HT-29 (cell line): ENCODE data around the gene OSBPL5. TPM values are rescaled to one million over a fixed set of nuclear protein-coding genes. Genes with fewer than 3 reads are reported as not detected.
"Not testable (repeated sequence)": the region's sequence is repeated elsewhere in the genome, so short reads cannot be mapped to it uniquely, and the experiment has no call there.

Source experiments
- DNase-seq: peaks from one replicate; pipeline ENCODE4 v3.0.0-alpha.2; 2015; ENCODE audit warnings: low spot score
- total RNA-seq: library from RNA; depleted of rRNA; stranded (reverse); fragments of >200 nt; shearing (Covaris generic); gene quantifications from 2 replicates; pipeline ENCODE4 v1.2.3, GENCODE V29; 2014

OSBPL5 gene
- total RNA-seq, 1 experiment from 2014 or later, result 93.1 TPM

DNA sequence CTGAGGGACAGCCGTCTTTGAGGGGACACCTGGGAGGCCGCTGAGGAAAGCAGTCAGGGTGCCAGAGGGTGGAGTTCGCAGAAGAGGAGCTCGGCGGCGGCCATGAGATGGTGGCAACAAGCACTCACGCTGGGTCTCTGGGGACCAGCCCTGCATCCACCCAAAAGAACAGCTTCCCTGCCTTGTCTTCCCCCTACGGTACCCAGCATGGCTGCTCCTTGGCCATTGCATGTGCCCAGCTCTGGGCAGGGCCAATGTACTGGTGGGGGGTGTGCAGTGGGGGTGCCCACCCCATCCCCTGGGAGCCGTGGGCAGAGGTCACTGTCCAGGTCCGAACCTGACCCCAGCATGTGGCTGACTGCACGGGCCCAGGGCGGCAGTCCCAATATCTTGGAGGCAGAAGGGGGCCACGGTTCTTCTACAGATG lies 42.3 kb downstream of the OSBPL5 start:
- DNase-seq, result no peak

DNA sequence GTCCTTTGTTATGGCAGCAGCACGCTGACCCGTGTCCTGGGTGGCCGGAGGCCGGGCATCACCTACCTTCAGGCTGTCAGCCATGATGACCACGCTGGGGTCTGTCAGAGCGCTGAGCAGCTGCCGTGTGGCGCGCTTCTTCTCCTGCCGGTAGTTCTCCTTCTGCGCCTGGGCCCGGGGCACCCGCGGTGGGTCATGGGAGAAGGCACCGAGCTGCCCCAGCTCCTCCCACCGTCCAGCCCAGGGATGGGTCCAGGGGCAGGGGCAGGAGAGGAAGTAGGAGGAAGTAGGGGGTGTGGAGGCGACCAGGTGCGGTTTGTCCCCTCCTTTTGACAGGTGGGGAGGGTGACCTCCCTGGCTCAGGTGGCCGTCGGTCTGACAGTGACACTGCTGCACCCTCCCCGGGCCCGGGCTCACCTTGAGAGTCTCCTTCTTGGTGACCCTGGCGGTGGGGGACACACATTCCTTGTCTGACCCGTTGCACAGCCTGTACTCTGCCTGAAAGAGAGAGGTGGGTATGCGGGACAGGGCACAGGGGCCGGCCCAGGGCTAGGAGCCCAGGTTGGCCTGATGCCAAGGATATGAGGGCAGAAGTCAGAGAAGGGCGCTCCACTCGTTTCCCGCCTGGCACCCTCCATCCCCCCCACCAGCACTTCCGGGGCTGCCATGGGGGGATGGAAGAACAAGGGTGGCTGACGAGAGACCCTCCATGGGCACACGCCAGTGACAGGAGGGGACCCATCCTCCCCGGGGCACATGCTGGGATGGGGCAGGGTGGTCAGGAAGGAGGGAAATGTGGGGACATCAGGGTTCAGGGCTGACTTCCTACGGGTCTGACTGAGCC lies 43.0 kb downstream of the OSBPL5 start:
- DNase-seq, result no peak

DNA sequence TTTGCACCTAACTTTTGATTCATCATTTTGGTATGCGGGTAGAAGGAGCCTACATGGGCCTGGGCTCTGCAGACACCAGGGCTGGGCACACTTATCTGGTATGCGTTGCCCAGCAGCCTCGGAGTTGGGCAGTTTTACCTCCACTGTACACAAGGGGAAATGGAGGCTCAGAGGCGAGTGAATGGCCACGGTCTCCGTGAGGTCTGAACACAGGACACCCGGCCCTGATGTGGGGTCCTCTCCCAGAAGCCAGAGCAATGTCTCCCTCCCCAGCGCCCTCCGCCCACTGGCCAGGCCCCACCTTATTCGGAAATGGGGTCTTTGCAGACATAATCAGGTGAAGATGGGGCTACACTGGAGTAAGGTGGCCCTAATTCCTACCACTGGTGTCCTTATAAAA lies 43.7 kb downstream of the OSBPL5 start:
- no peak for DNase-seq

DNA sequence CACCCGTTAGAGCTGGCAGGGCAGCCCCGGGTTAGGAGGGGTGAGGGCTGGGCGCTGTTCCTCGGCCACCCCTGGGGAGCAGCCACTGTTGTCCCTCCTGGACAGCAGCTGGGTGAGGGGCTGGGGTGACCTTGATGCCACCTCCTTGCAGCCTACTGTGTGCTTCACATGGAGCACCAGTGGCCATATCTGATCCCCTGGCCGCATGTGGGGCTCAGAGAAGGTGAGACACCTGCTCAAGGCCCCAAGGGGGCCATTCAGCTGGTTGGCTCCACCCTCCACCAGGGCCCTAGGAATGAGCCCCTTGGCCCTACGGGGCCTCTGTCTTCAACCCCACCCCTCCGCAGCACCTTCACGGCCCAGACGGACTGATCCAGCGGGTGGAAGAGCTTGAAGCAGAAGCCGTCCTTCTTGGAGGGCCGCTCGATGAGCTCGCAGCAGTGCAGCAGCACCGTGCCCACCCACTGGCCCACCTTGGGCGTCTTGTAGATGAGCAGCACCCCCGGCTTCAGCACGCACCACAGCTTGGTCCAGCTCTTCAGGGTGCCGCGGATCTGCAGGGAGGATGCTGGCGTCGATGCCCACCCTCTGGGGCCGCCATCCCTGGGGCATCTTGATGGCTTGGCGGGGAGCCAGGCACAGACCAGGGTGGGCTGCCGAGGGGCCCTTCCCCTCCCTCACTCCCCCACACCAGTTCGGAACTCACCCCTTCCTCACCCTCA lies 44.9 kb downstream of the OSBPL5 start:
- DNase-seq, result no peak

DNA sequence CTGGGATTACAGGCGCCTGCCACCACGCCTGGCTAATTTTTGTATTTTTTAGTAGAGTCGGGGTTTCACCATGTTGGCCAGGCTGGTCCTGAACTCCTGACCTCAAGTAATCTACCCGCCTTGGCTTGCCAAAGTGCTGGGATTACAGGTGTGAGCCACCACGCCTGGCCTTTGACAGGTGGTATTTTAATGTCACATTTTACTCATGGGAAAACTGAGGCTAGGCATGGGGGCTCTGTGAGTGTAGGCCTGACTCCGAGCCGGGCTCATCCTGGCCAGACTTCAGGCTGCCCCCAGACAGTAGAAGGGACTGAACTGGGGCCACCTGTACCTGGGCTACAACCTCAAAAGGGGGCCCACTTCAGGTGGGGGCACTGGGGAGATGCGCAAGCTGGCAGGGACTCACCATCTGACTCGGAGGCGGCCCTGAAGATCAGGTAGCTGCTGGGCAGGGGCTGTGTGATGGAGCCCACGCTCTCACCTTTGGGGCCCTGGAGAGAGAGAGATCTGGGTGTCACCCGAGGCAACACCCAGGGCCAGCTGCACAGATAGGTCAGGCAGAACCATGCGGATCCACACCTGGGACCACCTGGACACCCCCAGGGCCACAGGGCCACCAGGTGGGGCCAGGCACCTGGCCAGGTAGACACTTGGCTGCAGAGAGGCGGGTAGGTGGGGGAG lies 45.8 kb downstream of the OSBPL5 start:
- DNase-seq, result no peak

DNA sequence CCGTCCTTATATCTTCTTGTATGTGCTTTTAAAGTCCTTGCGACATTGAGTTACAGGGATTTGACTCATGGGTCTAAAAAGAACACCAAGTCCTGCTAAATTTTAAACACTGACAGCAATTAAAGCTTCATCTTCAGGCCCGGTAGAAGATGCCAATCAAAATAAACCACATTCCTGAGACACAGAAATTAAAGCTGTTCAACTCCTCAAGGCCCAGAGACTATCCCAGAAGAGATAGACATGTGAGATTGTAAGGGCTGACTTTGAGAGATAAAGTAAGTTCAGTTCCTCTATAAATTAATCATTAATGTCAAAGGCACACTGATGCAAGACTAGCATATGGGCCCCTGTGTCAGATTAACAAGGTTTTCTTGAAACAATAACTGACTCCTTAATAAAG lies 49.8 kb downstream of the OSBPL5 start:
- DNase-seq, result no peak

DNA sequence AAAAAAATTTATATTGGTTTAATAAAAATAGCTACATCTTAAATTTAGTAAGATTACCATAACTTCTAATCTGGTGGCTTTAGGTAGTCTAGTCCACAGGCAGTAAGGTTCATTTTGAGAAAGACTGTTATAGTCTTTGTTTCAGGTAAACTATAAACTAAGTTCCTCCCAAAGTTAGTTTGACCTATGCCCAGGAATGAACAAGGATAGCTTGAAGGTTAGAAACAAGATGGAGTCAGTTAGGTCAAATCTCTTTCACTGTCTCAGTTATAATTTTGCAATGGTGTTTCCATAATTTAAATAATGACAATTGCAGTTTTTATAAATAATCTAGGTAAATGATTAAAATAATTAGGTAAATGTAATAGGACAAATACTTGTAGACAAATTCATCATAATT lies 51.4 kb downstream of the OSBPL5 start:
- not testable (repeated sequence) for DNase-seq

DNA sequence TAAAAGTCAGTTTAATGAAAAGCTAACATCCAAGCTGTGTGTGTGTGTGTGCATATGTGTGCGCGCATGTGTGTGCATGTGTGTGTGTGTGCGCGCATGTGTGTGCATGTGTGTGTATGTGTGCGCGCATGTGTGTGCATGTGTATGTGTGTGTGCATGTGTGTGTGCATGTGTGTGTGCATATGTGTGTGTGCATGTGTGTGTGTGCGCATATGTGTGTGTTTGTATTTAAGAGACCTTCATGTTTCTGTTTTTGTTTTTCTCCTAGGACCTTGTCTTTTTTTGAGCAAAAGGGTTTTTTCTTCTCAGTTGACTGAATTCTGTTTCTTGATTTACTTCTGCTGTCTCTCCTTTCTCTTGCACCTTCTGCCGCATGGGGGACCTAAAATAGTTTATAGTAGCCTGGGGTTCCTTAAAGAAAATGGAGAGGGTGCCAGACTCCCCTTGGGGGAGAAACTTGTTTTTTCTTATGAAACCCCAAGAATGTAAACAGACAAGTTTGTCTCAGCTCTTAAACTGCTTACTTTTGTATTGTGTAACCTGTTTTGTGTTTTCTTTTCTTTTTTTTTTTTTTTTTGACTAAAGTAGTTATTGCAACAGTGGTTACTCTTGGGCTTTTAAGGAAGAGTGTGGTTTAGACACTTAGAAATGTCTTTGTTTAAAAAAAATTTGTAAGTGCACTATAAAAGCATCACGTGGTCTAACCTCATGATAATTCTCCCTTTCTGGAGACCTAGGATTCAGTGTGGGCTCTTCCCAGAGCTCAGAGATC lies 53.0 kb downstream of the OSBPL5 start:
- no peak for DNase-seq

DNA sequence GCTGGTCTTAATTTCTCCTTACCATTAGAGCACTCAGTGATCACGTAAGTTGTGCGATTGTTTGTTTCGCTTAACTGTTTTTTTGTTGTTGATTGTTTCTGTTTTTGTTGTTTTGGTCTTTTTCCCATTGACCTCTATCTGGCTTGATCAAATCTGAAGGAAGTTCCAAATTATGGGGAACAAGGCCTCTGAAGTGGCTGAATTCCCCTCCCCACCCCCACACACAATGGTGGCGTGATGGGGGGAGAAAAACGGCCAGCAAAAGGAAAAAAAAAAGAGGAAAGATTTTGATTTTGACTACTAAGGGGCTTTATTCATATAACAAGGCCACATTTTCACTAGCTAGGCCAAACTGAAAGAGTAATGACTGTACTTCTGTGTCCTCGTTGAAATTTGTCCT lies 53.6 kb downstream of the OSBPL5 start:
- DNase-seq, result no peak

DNA sequence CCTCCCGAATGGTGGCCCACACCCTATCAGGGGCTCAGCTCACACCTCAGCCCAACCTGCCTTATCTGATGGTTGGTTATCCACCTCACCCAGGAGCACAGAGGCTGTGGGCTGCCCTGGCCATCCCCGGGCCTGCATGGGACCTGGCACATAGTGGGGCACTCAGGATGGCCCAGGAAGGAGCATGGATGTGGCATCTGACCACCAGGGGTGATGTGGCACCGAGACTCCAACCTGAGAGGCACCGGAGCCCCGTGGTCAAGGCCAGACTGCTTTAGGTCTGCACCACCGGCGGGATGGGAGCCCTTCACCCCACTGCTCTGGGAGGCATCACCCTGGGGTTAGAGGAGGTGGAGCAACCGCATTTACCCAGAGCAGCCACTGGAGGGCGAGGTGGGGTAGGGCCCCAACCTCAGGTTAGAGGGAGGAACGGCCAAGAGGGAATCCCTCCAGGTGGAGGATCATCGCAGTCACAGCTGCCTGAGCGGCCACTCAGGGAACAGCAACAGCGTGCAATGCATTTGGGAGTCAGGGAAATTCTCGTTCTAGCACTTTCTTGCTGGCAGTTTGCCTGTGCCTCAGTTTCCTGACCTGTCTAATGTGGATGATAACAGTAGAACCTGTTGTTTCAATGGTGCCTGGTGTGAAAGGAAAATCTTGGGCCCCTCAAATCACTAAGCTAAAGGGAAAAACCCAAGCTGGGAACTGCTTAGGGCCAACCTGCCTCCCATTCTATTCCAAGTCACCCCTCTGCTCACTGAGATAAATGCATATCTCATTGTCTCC lies 55.0 kb downstream of the OSBPL5 start:
- peak; percentile 83 for DNase-seq

DNA sequence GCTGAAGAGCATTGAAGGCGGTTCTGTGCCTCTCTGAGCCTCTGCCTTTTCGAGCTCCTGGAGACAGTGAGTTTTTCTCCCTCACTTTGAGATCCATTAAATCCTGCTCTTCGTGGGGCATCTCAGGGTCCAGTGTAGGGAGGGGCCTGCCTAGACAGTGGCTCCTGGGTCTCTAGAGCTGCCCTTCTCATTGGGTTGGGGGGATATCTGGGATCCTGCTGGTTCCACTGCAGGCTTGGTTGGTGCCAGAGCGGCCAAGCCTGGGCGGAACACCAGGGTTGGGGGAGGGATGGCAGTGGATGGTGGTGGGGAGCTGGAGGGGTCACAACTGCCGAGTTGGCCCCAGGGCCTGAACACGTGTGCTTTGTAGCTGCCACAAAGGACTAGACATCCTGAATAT lies 55.7 kb downstream of the OSBPL5 start:
- no peak for DNase-seq

DNA sequence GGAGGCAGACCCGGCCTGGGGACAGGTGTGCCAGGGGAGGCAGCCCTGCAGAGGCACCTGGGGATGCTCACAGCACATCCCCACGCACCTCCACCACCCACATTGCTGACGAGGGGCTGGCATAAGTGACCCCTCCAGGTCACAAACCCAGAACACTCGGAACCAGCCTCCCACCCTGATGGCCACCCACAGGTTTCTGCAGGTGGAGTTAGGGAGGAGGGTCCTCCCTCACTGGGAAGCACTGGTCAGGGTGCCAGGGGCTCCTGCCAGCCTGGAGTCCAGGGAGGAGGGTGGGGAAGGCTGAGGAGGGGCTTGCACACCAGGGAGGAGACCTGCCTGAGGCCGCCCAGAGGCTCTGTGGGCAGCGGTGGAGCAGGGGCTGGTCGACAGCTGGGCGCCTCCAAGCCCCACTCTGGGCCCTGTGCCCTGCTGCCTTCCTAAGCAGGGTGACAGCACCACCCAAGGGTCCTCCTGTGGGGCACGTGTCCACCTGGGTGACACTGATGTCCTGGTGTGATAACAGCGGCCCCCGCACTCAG lies 56.9 kb downstream of the OSBPL5 start:
- no peak for DNase-seq

DNA sequence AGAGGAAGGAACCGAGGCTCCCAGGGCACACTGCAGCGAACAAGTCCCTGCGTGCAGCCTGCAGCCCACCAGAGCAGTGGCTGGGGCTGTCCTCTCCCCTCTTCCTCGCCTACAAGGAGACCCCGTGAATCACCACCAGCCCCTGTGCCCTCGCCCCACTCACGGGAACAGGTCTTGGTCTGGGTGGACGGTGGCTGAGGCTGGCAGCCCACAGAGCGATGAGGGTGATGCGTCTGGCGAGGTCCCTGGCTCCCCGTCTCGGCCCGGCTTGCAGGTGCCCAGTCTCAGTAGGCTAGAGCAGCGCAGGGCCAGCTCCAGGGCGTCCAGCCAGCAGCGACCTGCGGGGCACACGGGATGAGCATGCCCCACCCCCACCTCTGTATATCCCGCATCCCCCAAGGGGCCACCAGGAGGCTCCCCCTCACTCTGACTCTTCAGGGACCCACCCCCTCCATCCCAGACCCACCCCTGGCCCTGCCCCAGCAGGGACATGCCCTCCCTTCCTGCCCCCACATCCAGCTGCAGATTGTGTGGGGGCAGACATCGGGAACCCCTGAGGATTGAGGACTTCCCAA lies 57.4 kb downstream of the OSBPL5 start:
- no peak for DNase-seq

DNA sequence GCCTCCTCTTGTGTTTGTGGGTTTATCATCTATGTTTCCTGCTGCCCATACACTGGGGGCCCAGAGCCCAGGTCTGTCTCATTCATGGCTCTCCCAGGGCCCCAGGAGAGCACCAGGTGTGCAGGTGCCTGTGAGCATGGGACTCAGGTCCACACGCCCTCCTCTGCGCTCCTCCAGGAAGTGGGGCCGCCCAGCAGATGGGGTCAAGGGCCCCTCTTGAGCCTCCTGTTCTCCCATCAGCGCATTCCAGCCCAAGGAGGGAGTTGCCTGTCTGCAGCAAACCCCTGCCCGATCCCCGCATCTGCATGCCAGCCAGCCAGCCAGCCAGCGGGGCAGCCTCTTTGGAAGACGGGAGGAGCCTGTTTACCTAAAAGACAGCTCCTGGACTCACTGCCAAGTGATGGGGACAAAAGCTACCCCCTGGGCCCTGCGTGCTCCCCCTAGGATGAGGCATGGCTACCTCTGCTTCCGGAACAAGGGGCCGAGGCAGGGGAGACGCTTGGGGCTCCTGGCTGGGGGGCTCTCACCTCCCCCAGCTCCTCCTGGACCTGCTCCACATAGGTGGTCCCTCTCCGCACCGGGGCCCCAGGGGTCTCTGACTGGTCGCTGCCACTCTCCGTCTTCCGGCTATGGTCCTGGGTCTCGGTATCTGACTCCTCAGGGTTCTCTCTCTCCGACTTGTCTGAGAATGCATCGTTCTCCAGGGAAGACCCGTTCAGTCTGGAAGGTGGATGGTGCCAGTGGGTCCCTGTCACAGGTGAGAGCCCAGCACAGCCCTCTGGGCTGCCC lies 58.2 kb downstream of the OSBPL5 start:
- no peak for DNase-seq

DNA sequence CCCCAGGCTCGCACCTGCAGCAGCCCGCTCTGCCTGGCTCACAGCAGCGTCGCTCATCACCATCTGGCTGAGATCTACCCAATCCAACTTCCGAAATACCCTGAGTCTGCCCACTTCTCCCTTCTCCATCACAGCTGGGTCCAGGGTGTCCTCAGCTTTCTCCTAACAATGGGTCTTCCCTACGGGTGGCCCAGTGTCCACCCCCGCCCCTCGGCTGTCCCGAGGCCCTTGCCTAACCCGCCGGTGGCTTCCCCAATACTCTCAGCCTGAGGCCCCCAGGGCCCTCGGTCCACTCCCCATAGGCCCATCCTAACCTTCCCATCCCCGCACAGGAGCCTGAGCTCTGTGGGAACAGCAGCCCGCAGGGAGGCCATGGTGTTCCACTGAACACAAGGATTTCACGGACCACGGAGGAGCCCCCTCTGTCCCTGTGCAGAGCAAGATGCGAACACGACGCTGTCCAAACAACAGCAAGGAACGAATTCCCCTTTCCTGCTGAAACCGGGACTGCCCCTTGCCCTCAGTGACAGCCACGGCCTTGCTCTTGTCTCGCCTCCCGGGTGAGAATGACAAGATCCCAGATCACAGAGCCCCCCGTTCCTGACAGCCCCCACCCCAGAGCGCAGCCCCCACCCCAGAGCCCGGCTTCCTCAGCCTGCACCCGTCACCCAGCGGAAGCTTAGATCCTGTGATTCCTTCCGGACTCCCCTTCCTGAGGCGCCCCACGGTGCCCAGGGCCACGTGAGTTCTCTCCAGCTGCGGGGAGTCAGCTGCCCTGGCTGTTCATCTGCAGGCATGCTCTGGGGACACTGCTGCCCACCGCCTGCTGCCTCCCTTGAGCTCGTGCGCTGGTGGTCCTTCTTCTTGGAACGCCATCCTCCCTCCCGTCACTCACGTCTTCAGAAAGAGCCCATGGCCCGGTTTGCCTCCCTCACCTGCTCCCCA lies 59.0 kb downstream of the OSBPL5 start:
- DNase-seq, result no peak

DNA sequence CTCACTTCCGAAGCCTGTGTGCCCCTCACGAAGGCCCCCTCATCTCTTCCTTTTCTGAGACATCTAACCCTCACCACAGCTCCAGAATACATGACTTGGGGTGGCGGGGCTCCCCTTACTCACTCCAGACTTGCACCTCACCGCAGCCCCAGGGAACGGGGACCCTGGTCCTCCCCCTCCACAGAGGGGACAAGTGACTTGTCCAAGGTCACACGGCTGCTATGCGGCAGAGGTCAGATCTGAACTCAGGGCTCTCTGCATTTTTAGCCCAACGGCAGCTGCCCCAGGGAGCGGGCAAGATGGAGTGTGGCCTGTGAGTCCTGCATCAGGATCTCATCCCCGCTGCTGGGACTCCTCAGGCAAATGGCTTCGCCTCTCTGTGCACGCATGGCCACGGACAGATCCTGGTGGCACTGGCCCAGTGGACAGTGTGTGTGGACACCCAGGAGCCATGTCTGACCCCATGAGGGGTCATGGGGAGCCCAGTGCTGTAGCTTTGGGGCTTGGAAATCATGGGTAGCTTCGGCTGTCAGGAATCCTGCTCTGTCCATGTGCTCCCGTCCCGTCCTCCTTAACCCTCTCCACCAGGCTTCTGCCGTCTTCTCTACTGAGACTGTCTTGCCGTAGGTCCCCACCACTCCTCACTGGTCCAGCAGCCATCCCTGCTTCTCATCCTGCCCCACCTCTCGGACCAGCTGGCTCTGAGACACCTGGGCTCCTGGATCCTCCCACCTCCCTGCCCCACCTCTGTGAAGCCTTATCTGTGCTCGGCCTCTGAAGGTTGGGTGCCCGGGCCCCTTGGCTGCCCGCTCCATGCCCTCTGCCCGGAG lies 59.9 kb downstream of the OSBPL5 start:
- no peak for DNase-seq

DNA sequence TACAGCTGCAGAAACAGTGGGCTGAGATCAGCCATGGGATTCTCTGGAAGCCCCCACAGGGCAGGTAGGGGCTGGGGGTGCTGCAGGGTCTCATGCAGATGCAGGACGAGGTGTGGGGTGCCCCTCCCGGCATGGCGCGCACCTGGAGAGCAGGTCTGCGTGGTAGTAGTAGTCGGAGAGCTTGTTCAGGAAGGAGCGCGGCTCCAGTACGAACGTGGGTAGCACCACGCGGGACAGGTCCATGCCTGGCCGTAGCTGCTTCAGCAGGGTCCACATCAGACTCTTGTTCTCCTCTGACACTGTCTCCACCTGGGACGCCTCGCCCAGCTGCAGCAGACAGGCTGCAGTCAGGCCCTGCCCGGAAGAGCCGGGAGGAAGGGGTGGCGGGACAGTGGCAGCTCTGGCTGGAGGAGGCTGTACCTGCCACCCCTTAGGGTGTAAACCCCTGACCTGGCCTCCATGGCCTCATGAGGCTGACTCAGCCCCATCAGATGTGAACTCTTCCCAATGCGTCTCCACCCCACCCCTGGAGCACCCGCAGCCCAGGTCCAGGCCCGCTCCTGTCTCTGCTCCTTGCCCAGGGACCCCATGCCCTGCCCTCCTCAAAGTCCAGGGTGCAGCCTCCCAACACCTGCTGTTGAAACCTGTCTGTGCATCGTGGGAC lies 60.9 kb downstream of the OSBPL5 start:
- no peak for DNase-seq
